HG03558 (cell line): ENCODE results near the gene PGBD2.
"Not testable (repeated sequence)": the region's sequence is repeated elsewhere in the genome, so short reads cannot be mapped to it uniquely, and the experiment has no call there.

Experiments used
- ATAC-seq: cut with Tn5 transposase; IDR thresholded peaks from one replicate; pipeline ENCODE4 v1.9.1; 2021; ENCODE audit warnings: moderate number of reproducible peaks; ENCODE audit not compliant: unreplicated experiment; ENCODE audit errors: extremely low read depth

PGBD2 gene

DNA sequence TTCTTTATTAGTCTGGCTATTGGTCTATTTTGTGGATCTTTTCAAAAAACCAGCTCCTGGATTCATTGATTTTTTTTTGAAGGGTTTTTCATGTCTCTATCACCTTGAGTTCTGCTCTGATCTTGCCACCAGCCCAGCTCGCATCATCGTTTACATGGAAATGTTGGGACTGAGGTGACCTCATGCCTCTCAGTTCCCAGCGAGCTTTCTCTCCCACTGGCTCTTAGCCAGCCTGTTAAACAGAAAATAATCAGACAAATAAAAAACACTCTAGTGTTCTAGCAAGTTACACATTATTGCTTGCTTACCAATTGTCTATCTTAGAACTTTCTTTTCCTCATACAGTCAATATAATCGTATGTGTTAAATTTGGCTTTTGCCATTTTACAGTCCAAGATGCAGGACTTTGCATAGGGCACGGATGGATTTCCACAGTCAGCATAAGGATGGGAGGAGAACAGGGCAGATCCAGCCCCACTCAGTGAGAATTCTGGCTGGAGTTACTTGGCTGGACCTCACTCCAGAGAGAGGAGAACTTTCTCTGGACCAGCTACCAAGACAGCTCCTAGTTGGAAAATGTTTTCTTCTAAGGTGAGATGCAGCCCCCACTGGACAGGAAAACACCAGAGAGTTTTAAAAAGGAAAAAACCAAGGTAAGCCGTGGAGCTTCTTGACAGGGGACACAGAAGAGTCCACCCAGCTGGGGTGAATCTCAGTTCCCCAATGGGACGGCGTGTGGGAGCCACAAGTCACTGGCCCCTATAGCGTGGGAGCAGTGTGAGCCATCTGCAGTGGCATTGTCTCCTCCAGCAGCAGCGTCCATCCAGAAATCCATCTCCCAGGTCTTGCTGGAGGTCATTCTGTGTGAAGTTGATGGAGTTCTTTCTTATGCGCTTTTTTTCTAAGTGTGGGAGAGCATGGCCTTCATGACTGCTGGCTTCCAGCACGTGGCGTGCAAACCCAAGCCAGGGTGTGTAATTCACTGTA is 17.6 kb downstream of the PGBD2 start:
- ATAC-seq = no peak

DNA sequence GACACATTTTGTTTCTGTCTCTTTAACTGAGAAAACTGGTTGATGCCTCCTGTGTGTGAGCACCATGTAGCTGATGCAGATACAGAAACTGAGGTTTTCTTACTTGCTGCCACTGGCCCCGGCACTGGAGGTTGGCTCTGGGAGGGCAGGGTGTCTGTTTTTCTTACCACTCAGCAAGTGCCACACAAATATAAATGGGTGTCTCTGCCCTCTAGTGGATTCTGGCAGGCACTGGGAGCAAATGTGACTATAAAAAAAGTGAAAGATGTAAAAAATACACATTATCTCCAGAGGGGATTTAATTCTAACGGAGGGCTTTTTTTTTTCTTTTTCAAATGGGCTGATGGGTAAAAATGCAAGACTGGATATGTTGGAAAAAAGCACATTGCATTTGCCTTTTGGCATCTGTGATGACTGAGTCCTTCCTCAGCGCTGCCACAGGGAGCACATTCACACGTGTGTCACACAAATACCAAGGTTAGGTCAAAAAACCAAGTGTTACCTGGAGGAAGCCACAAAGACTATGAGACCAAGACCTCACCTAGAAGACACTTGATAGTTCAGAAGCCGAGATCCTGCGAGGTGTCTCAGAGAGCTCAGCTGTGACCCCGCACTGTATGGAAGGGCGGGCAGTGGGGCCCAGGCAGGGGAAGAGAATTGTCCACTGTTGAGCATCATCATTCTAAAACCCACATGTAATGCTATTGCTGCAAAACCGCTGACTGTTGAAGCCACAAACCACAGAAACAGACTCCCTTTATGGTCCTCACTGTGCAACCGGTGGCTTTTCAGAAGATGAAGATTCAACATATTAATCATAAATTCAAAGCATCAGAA is 18.9 kb downstream of the PGBD2 start:
- peak; percentile 76 for ATAC-seq

DNA sequence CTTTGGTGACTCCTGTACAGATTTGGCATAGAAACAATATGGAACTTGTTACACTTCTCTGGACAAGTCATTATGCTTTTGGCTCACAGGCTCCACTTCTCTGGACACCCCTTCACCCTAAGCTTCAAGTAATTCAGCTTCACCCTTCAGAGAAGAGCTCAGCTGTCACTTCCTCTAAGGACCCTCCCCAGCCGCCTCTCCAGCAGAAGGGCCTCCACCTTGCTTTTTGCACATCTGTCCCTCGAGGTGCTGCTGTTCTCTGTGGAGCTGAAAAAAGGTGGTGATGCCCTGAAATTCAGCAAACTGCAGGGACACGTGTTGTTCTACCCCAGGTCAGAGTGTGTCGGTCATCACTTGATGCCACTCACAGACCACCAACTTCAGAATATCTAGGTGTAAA is 19.8 kb downstream of the PGBD2 start:
- not testable (repeated sequence) for ATAC-seq

DNA sequence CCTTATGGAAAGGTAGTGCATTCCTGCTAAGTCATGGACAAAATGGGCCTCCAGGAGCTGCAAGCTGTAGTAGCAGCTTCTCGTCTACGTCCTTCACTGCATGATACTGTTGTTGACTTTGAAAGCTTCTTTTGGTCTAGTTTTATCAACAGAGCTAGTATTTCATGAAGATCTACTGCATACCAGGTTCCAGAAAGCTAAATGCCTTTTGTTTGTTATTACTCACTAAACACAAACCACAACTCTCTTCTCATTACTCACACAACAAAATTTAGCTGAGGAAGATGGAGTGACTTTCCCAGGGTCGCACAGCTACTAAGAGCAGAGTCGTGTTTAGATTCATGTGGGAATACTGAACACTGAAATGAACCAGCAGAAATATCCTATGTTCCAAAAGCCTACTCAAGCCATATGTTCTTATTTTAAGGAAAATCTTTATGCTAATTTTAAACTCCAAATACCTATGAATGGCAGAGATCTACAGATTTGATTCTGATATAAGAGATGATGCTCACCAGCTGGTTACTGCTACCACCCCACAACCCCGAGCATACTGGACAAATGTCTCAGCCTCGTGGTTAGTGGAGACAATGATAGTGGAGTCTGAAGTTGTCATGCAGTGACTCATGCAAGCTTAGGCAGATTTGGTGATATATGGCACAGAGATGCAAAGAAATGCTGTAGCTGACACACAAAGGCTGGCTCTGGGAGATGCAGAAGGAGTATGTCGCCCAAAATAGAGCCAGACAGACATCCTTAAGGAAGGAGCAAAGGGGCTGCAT is 20.6 kb downstream of the PGBD2 start:
- ATAC-seq = no peak

DNA sequence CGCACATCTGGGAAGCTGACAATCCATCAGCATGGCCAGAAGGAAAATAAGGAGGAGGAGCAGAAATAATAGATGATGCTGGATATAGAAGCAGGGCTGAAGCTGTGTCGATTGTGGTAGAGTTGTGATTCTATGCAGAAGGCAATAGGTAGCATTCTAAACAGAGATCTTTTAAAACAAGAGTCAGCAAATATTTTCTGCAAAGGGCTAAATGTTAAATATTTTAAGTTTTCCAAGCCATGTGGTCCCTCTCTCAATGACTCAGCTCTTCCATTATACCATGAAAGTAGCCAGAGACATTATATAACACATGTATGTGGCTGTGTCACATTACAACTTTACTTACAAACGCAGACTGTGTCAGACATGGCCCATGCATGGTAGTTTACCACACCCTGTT is 21.2 kb downstream of the PGBD2 start:
- ATAC-seq = not testable (repeated sequence)

DNA sequence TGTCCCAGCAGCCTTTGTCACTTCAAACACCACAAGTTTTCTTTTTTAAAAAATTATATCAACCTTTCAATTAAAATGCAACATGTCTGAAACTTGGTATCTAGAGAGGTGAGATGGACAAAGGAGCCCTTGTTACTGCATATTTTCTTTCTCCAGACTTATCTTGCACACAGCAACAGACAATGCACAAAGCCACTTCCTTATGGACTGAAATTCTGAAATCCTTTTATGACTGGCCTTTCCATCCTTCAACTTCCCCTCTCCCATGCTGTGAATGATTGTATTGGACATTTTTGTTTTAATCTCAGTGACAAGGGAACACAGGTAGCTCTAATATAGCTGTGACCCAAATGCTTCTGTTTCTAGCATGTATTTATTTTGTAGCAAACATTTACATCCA is 22.1 kb downstream of the PGBD2 start:
- ATAC-seq = not testable (repeated sequence)

DNA sequence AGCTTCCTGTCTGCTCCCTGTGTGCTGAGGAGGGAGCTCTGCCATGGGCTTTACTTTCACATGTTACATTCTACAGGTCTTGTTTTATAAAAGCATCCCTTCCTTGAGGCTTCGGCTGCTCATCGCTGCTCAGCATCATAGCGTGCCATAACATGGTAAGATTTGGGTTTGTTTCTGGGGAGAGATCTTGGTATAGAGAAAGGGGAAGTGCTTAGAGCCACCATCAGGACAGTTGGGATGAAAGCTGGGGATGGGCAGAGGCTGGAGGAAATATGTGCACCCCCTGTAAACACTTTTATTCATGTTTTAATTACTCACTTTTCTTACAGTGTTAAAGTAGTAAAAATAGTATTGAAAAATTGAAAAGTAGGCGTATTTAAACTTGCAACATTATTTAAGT is 24.0 kb downstream of the PGBD2 start:
- ATAC-seq = not testable (repeated sequence)

DNA sequence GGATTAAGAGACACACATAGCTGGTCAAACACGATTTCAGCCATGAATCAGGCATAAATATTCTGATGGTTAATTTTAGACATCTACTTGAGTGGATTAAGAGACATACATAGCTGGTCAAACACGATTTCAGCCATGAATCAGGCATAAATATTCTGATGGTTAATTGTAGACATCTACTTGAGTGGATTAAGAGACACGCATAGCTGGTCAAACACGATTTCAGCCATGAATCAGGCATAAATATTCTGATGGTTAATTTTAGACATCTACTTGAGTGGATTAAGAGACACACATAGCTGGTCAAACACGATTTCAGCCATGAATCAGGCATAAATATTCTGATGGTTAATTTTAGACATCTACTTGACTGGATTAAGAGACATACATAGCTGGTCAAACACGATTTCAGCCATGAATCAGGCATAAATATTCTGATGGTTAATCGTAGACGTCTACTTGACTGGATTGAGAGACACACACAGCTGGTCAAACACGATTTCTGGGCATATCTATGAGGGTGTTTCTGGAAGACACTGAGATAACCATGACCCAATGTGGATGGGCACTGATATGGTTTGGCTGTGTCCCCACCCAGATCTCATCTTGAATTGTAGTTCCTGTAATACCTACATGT is 32.3 kb downstream of the PGBD2 start:
- not testable (repeated sequence) for ATAC-seq

DNA sequence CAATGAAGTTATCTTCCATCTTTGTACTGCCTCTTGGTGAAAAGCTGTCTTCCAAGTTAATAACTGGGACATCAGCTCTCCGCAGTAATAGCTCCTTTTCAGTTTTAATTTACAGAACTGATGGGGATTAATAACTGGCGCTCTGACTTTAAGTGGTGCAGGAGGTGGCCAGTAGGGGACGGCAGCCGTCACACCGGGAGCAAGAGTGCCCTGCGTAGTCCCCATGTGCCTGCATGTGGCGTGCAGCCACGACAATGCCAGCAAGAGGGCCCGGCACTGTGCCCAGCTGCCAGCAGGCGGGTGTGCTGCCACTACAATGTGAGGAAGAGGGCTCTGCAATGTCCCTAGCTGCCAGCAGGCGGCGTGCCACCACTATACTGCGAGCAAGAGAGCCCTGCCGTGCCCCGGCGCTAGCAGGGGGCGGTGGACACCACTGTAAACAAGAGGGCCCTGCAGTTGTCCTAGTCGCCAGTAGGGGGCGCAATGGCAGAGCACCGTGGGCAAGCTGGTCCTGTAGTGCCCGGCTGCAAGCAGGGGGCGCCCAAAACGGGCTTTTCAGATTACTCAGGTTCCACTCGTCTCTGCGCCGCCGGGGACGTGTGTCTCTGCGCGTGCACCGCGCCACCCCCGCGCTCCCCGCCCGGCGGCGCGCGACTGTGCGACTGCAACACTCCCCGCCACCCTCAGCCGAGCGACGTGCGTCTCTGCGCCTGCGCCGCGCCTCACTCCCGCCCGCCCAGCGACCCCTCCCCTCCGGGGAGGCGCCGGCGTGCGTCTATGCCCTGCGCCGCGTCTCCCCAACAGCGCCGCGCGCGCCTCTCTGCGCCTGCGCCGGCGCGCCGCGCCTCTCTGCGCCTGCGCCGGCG is 38.3 kb downstream of the PGBD2 start:
- not testable (repeated sequence) for ATAC-seq

DNA sequence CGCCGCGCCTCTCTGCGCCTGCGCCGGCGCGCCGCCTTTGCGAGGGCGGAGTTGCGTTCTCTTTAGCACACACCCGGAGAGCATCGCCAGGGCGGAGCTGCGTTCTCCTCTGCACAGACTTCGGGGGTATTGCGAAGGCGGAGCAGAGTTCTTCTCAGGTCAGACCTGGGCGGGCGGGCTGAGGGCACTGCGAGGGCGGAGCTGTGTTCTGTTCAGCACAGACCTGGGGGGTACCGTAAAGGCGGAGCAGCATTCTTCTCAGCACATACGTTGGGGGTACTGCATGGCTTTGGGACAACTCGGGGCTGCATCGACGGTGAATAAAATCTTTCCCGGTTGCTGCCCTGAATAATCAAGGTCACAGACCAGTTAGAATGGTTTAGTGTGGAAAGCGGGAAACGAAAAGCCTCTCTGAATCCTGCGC is 39.0 kb downstream of the PGBD2 start:
- ATAC-seq = not testable (repeated sequence)

DNA sequence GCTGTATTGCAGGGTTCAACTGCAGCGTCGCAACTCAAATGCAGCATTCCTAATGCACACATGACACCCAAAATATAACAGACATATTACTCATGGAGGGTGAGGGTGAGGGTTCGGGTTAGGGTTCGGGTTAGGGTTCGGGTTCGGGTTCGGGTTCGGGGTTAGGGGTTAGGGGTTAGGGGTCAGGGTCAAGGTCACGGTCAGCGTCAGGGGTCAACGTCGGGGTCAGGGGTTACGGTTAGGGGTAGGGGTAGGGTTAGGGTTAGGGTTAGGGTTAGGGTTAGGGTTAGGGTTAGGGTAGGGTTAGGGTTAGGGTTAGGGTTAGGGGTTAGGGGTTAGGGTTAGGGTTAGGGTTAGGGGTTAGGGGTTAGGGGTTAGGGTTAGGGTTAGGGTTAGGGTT is 39.4 kb downstream of the PGBD2 start:
- ATAC-seq = not testable (repeated sequence)

DNA sequence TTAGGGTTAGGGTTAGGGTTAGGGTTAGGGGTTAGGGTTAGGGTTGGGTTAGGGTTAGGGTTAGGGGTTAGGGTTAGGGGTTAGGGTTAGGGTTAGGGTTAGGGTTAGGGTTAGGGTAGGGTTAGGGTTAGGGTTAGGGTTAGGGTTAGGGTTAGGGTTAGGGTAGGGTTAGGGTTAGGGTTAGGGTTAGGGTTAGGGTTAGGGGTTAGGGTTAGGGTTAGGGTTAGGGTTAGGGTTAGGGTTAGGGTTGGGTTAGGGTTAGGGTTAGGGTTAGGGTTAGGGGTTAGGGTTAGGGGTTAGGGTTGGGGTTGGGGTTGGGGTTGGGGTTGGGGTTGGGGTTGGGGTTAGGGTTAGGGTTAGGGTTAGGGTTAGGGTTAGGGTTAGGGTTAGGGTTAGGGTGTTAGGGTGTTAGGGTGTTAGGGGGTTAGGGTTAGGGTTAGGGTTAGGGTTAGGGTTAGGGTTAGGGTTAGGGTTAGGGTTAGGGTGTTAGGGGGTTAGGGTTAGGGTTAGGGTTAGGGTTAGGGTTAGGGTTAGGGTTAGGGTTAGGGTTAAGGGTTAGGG is 39.9 kb downstream of the PGBD2 start:
- ATAC-seq = not testable (repeated sequence)
